Measurements from ENCODE around the gene SMARCA4.

SMARCA4 gene

GRCh38 chr19:10920781-10921180, 40.0 kb upstream of the SMARCA4 start:
- no peak overlapping the region for H3K27ac ChIP-seq (ENCODE audit: low read depth in 2 of 2, low read length in 2 of 2)
- peaks cover 44 to 57% of the 10 kb centered on the region in 2 donors for H3K36me3 ChIP-seq (ENCODE audit: control insufficient read depth in 2 of 2, insufficient read depth in 2 of 2, low read length in 2 of 2)

DNA sequence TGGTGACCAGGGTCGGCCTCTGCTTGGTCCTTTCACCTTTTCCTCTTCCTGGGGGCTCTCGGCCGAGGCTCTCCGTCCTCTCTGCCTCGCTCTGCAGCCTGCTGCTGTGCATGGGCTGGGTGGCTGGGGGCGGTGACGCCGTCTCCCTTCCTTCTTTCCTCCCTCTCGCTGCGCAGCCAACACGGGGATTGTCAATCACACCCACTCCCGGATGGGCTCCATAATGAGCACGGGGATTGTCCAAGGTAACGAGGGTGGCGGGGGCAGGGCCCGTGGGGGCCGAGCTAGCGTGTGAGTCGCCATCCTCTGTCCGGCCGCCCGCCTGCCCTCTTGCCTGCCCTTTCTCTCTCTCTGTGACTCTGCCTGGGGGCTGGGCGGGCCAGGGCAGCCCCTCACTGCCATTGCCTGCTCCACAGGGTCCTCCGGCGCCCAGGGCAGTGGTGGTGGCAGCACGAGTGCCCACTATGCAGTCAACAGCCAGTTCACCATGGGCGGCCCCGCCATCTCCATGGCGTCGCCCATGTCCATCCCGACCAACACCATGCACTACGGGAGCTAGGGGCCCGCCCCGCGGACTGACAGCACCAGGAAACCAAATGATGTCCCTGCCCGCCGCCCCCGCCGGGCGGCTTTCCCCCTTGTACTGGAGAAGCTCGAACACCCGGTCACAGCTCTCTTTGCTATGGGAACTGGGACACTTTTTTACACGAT, 39.5 kb upstream of the SMARCA4 start:
- Histone ChIP-seq H3K36me3 (ENCODE audit: control insufficient read depth in 2 of 2, insufficient read depth in 2 of 2, low read length in 2 of 2) (peaks cover 44 to 52% of the 10 kb centered on the region in 2 donors), H3K9ac (ENCODE audit: low read depth in 1 of 2, low read length in 2 of 2) (no peak overlapping the region), H3K27ac (ENCODE audit: low read depth in 2 of 2, low read length in 2 of 2) (no peak overlapping the region)

More at GRCh38 chr19:10920781-10921180, 40.0 kb upstream of the SMARCA4 start:
- Histone ChIP-seq H3K27me3 (ENCODE audit: control insufficient read depth in 2 of 2, insufficient read depth in 2 of 2, low read length in 2 of 2) (no peaks in the 10 kb centered on the region), H3K4me1 (ENCODE audit: control insufficient read depth in 2 of 2, insufficient read depth in 2 of 2, low read length in 2 of 2) (no peaks in the 10 kb centered on the region), H3K9me3 (ENCODE audit: control insufficient read depth in 2 of 2, low read length in 2 of 2) (no peaks in the 10 kb centered on the region), H3K4me3 (ENCODE audit: low read length in 2 of 2) (no peak overlapping the region), H3K9ac (ENCODE audit: low read depth in 1 of 2, low read length in 2 of 2) (no peak overlapping the region)

GRCh38 chr19:10921910-10922637, 38.8 kb upstream of the SMARCA4 start:
- Histone ChIP-seq H3K27ac (ENCODE audit: low read depth in 2 of 2, low read length in 2 of 2) (no peak overlapping the region), H3K36me3 (ENCODE audit: control insufficient read depth in 2 of 2, insufficient read depth in 2 of 2, low read length in 2 of 2) (peaks cover 44 to 51% of the 10 kb centered on the region in 2 donors), H3K27me3 (ENCODE audit: control insufficient read depth in 2 of 2, insufficient read depth in 2 of 2, low read length in 2 of 2) (no peaks in the 10 kb centered on the region), H3K9ac (ENCODE audit: low read depth in 1 of 2, low read length in 2 of 2) (no peak overlapping the region), H3K4me3 (ENCODE audit: low read length in 2 of 2) (no peak overlapping the region), H3K9me3 (ENCODE audit: control insufficient read depth in 2 of 2, low read length in 2 of 2) (no peaks in the 10 kb centered on the region), H3K4me1 (ENCODE audit: control insufficient read depth in 2 of 2, insufficient read depth in 2 of 2, low read length in 2 of 2) (peaks cover 0 to under 1% of the 10 kb centered on the region in 2 donors)

More for the DNA sequence above, 39.5 kb upstream of the SMARCA4 start:
- Histone ChIP-seq H3K9me3 (ENCODE audit: control insufficient read depth in 2 of 2, low read length in 2 of 2) (no peaks in the 10 kb centered on the region), H3K4me3 (ENCODE audit: low read length in 2 of 2) (no peak overlapping the region), H3K27me3 (ENCODE audit: control insufficient read depth in 2 of 2, insufficient read depth in 2 of 2, low read length in 2 of 2) (no peaks in the 10 kb centered on the region), H3K4me1 (ENCODE audit: control insufficient read depth in 2 of 2, insufficient read depth in 2 of 2, low read length in 2 of 2) (no peaks in the 10 kb centered on the region)

DNA sequence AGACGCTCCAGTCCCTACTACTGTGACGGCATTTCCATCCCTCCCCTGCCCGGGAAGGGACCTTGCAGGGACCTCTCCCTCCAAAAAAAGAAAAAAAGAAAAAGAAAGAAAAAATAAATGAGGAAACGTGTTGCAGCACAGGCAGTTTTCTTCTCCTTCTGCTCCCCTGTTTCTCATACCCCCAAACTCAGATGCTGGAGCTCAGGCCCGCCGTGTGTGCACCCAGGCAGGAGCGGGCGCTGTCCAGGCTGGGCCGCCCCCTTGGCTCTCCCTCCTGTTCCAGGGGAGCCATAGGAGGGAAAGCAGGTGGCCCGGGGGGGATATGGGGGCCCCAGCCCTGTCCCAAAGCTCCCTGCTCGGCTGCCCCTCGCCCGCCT, 38.2 kb upstream of the SMARCA4 start:
- Histone ChIP-seq H3K36me3 (ENCODE audit: control insufficient read depth in 2 of 2, insufficient read depth in 2 of 2, low read length in 2 of 2) (peaks cover 44 to 51% of the 10 kb centered on the region in 2 donors), H3K9me3 (ENCODE audit: control insufficient read depth in 2 of 2, low read length in 2 of 2) (no peaks in the 10 kb centered on the region), H3K27me3 (ENCODE audit: control insufficient read depth in 2 of 2, insufficient read depth in 2 of 2, low read length in 2 of 2) (no peaks in the 10 kb centered on the region), H3K4me3 (ENCODE audit: low read length in 2 of 2) (no peak overlapping the region), H3K9ac (ENCODE audit: low read depth in 1 of 2, low read length in 2 of 2) (no peak overlapping the region), H3K27ac (ENCODE audit: low read depth in 2 of 2, low read length in 2 of 2) (no peak overlapping the region), H3K4me1 (ENCODE audit: control insufficient read depth in 2 of 2, insufficient read depth in 2 of 2, low read length in 2 of 2) (peaks cover 5 to 6% of the 10 kb centered on the region in 2 donors)

DNA sequence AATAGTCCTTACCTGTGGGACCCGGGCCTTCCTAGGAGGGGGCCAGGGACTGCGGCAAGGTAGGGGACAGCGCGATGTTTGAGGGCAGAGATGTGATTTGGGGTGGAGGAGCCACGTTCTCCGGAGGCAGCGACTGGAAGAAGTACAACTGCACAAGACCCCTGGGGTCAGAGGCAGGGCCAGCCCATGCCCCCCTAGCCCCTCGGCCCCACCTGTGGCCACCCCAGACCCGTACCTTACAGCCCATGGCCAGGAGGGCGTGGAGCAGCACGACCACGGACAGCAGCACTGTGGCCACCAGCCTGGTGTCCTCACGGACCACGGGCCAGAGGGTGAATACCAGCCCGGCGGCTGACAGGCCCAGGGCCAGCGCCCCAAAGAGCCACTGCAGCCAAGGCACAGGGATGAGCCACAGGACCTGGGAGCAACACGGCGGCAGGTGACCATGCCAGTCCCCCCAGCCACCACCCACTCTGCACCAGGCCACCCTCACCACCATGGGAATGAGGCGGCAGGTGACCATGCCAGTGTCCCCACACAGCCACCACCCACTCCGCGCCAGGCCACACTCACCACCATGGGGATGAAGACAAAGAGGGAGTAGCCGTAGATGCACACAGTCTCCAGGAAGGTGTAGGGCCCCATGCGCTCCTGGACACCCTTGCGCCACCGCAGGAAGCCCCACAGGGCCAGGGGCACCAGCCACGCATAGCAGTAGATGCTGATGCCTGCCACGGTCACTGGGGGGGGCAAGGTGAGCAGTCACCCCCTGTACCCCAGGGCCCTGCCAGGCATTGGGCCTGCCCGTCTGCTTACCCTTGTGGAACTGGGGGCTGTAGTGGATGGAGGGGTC, 37.3 kb upstream of the SMARCA4 start:
- Histone ChIP-seq H3K27me3 (ENCODE audit: control insufficient read depth in 2 of 2, insufficient read depth in 2 of 2, low read length in 2 of 2) (no peaks in the 10 kb centered on the region), H3K4me1 (ENCODE audit: control insufficient read depth in 2 of 2, insufficient read depth in 2 of 2, low read length in 2 of 2) (peaks cover 9 to 10% of the 10 kb centered on the region in 2 donors), H3K4me3 (ENCODE audit: low read length in 2 of 2) (no peak overlapping the region), H3K9me3 (ENCODE audit: control insufficient read depth in 2 of 2, low read length in 2 of 2) (no peaks in the 10 kb centered on the region), H3K36me3 (ENCODE audit: control insufficient read depth in 2 of 2, insufficient read depth in 2 of 2, low read length in 2 of 2) (peaks cover 43 to 45% of the 10 kb centered on the region in 2 donors), H3K27ac (ENCODE audit: low read depth in 2 of 2, low read length in 2 of 2) (no peak overlapping the region), H3K9ac (ENCODE audit: low read depth in 1 of 2, low read length in 2 of 2) (no peak overlapping the region)

DNA sequence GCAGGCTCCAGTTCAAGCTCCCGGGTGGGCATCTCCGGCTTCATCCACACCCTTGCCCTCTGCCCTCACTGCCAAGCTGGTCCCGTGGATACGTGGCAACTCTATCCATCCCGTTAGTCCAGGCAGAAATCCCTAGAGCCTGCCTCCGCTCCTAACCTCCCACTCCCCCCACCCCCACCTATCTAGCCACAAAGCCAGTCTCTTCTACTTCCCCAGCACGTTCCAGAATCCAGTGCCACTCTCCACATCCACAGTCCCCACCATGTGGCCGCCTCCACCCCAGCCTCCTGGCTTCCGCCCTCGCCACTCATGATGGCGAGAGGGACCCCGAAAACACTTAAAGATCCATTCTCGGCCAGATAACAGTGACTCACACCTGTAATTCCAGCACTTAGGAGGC, 36.2 kb upstream of the SMARCA4 start:
- Histone ChIP-seq H3K9ac (ENCODE audit: low read depth in 1 of 2, low read length in 2 of 2) (no peak overlapping the region), H3K4me3 (ENCODE audit: low read length in 2 of 2) (no peak overlapping the region), H3K36me3 (ENCODE audit: control insufficient read depth in 2 of 2, insufficient read depth in 2 of 2, low read length in 2 of 2) (peaks cover 32 to 37% of the 10 kb centered on the region in 2 donors), H3K4me1 (ENCODE audit: control insufficient read depth in 2 of 2, insufficient read depth in 2 of 2, low read length in 2 of 2) (peaks cover 14% of the 10 kb centered on the region in 2 donors), H3K27ac (ENCODE audit: low read depth in 2 of 2, low read length in 2 of 2) (no peak overlapping the region), H3K9me3 (ENCODE audit: control insufficient read depth in 2 of 2, low read length in 2 of 2) (no peaks in the 10 kb centered on the region), H3K27me3 (ENCODE audit: control insufficient read depth in 2 of 2, insufficient read depth in 2 of 2, low read length in 2 of 2) (no peaks in the 10 kb centered on the region)

DNA sequence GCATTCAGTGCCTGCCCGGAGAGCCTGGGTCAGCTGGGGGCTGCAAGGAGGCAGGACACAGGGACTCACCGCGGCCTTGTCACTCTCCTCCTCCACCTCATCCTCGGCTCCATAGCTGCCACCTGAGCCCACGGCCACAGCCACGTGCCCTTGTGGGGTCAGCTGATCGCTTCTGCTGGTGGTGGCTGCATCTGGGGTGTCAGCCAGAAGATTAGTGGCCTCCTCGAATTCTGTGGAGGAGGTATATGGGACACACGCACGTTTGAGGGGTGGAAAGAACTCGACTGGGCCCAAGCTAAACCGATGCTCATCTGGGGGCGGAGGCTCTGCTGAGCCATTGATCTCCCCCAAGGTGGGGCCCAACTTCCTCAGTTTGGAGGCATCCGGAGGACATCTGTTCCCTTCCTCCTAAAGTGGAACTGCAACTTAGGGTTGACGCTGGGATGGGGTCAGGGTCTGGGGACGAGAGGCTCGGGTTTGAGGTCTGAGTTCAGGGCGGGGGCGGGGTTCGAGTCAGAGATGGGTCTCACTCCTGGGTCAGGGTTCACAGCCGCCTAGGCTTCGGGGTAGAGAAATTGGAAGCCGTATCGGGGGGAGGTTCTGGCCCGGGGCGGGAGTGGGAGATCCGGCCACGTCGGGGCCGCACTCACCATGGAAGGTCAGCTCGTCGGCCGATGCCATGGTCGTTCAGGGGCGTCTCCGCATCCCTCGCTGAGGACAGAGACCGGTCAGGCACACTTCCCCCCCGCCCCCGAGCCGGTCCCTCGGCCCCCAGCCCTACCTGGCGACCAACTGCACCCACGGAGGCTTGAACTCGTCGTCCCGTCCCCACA, 32.9 kb upstream of the SMARCA4 start:
- H3K4me3 ChIP-seq (ENCODE audit: low read length in 2 of 2) = peak overlapping the region; percentile 82 to 84
- H3K4me1 ChIP-seq (ENCODE audit: control insufficient read depth in 2 of 2, insufficient read depth in 2 of 2, low read length in 2 of 2) = peaks cover 18% of the 10 kb centered on the region in 2 donors
- H3K9ac ChIP-seq (ENCODE audit: low read depth in 1 of 2, low read length in 2 of 2) = peak overlapping the region; percentile 72 to 83
- H3K27ac ChIP-seq (ENCODE audit: low read depth in 2 of 2, low read length in 2 of 2) = peak overlapping the region; percentile 50 to 77
- H3K27me3 ChIP-seq (ENCODE audit: control insufficient read depth in 2 of 2, insufficient read depth in 2 of 2, low read length in 2 of 2) = no peaks in the 10 kb centered on the region
- no peaks in the 10 kb centered on the region for H3K9me3 ChIP-seq (ENCODE audit: control insufficient read depth in 2 of 2, low read length in 2 of 2)
- H3K36me3 ChIP-seq (ENCODE audit: control insufficient read depth in 2 of 2, insufficient read depth in 2 of 2, low read length in 2 of 2) = peaks cover 18 to 19% of the 10 kb centered on the region in 2 donors

GRCh38 chr19:10928563-10929401, 32.0 kb upstream of the SMARCA4 start, which contains the start of the genes TIMM29 and YIPF2:
Gene TIMM29, plus strand, starts transcription at chr19:10928811. Its CDS starts 12 bp downstream, at chr19:10928823.
Gene YIPF2, minus strand, starts transcription at chr19:10928639. Its CDS starts 229 bp downstream, at chr19:10928410.
- Histone ChIP-seq H3K27me3 (ENCODE audit: control insufficient read depth in 2 of 2, insufficient read depth in 2 of 2, low read length in 2 of 2) (no peaks in the 10 kb centered on the region), H3K4me3 (ENCODE audit: low read length in 2 of 2) (peak within 1 kb of the TSS; percentile 82 to 84), H3K36me3 (ENCODE audit: control insufficient read depth in 2 of 2, insufficient read depth in 2 of 2, low read length in 2 of 2) (peaks cover 11 to 13% of the 10 kb centered on the region in 2 donors), H3K9ac (ENCODE audit: low read depth in 1 of 2, low read length in 2 of 2) (peak within 1 kb of the TSS; percentile 72 to 83), H3K4me1 (ENCODE audit: control insufficient read depth in 2 of 2, insufficient read depth in 2 of 2, low read length in 2 of 2) (peaks cover 18% of the 10 kb centered on the region in 2 donors), H3K9me3 (ENCODE audit: control insufficient read depth in 2 of 2, low read length in 2 of 2) (no peaks in the 10 kb centered on the region), H3K27ac (ENCODE audit: low read depth in 2 of 2, low read length in 2 of 2) (peak within 1 kb of the TSS; percentile 71 to 77)

Data from mucosa of rectum (tissue), 2 donors.